GM23338 (cell line): Measurements from ENCODE around the gene RNF13. TPM values are rescaled to one million over a fixed set of nuclear protein-coding genes. Genes with fewer than 3 reads are reported as not detected.

Source experiments
- ATAC-seq: fragments of 200-7000 bp; cut with Tn5 transposase; 3 replicates; pipeline ENCODE4 v1.9.1; 2020
- DNase-seq: peaks from one replicate; pipeline ENCODE4 v3.0.0-alpha.2; 2015; ENCODE audit warnings: low spot score
- H2AFZ ChIP-seq: fragments of 200-600 bp; sonication (generic); 2 replicates; pipeline ENCODE4 v1.8.0; 2016; ENCODE audit warnings: antibody characterized with exemption, mild to moderate bottlenecking, moderate library complexity
- H3F3A ChIP-seq: fragments of 200-600 bp; sonication (generic); replicated peaks from 2 replicates; pipeline ENCODE4 v1.8.0; 2017; ENCODE audit warnings: antibody characterized with exemption, mixed run types, low read depth
- H3K27ac ChIP-seq: fragments of 200-600 bp; sonication (generic); 2 replicates; pipeline ENCODE4 v1.6.1; 2016; ENCODE audit warnings: low read depth
- H3K27me3 ChIP-seq: fragments of 200-600 bp; sonication (generic); 2 replicates; pipeline ENCODE4 v1.8.0; 2016; ENCODE audit warnings: mild to moderate bottlenecking, mixed run types, moderate library complexity; ENCODE audit not compliant: insufficient read depth
- H3K36me3 ChIP-seq: fragments of 200-600 bp; sonication (generic); 2 replicates; pipeline ENCODE4 v1.8.0; 2016; ENCODE audit warnings: mild to moderate bottlenecking; ENCODE audit not compliant: insufficient read depth
- H3K4me1 ChIP-seq: fragments of 200-600 bp; sonication (generic); 2 replicates; pipeline ENCODE4 v1.8.0; 2016; ENCODE audit warnings: mild to moderate bottlenecking, moderate library complexity; ENCODE audit not compliant: insufficient read depth
- H3K4me2 ChIP-seq: fragments of 200-600 bp; sonication (generic); 2 replicates; pipeline ENCODE4 v1.7.1; 2017; ENCODE audit warnings: mixed run types
- H3K4me3 ChIP-seq: fragments of 200-600 bp; sonication (generic); 2 replicates; pipeline ENCODE4 v1.6.1; 2016; ENCODE audit warnings: mixed run types
- H3K79me2 ChIP-seq: fragments of 200-600 bp; sonication (generic); replicated peaks from 2 replicates; pipeline ENCODE4 v1.8.0; 2017; ENCODE audit warnings: mild to moderate bottlenecking; ENCODE audit not compliant: insufficient read depth
- H3K9me2 ChIP-seq: fragments of 200-600 bp; sonication (generic); 2 replicates; pipeline ENCODE4 v1.8.0; 2017; ENCODE audit not compliant: insufficient read depth
- H4K20me1 ChIP-seq: fragments of 200-600 bp; sonication (generic); replicated peaks from 2 replicates; pipeline ENCODE4 v1.8.0; 2017; ENCODE audit warnings: mild to moderate bottlenecking; ENCODE audit not compliant: insufficient read depth
- H3K27ac Mint-ChIP-seq: 2 replicates; pipeline ENCODE4 v1.8.0; 2020; ENCODE audit warnings: inconsistent platforms, mild to moderate bottlenecking, moderate library complexity, mixed read lengths
- H3K27me3 Mint-ChIP-seq: 3 replicates; pipeline ENCODE4 v1.8.0; 2022; ENCODE audit warnings: low read depth, mild to moderate bottlenecking, moderate library complexity, mixed read lengths, inconsistent platforms; ENCODE audit not compliant: insufficient read depth, poor library complexity
- H3K36me3 Mint-ChIP-seq: 3 replicates; pipeline ENCODE4 v1.8.0; 2021; ENCODE audit warnings: low read depth, mild to moderate bottlenecking, inconsistent platforms, moderate library complexity, mixed read lengths
- H3K4me1 Mint-ChIP-seq: 3 replicates; pipeline ENCODE4 v1.8.0; 2020; ENCODE audit warnings: mild to moderate bottlenecking, inconsistent platforms, mixed read lengths
- H3K4me3 Mint-ChIP-seq: 3 replicates; pipeline ENCODE4 v1.8.0; 2021; ENCODE audit warnings: moderate library complexity, mild to moderate bottlenecking, inconsistent platforms, mixed read lengths
- H3K9me3 Mint-ChIP-seq: 3 replicates; pipeline ENCODE4 v1.8.0; 2020; ENCODE audit warnings: moderate library complexity, mild to moderate bottlenecking, inconsistent platforms, mixed read lengths
- CREB1 ChIP-seq: fragments of 250-450 bp; sonication (Bioruptor Pico); IDR thresholded peaks from 2 replicates; pipeline ENCODE4 v1.5.0; 2020; ENCODE audit warnings: low read depth, mild to moderate bottlenecking, moderate library complexity
- ETS1 ChIP-seq: IDR thresholded peaks from 2 replicates; pipeline ENCODE4 v1.6.1; 2016; ENCODE audit warnings: antibody characterized with exemption
- EZH2 ChIP-seq: fragments of 200-600 bp; sonication (generic); IDR thresholded peaks from one replicate; pipeline ENCODE4 v1.8.0; 2017; ENCODE audit warnings: antibody characterized with exemption, mild to moderate bottlenecking, low read depth; ENCODE audit not compliant: unreplicated experiment
- EZH2phosphoT487 ChIP-seq: fragments of 200-600 bp; sonication (generic); IDR thresholded peaks from one replicate; pipeline ENCODE4 v1.8.1; 2018; ENCODE audit warnings: antibody characterized with exemption; ENCODE audit not compliant: unreplicated experiment
- JUNB ChIP-seq: IDR thresholded peaks from one replicate; pipeline ENCODE4 v1.6.1; 2016; ENCODE audit warnings: antibody characterized with exemption; ENCODE audit not compliant: unreplicated experiment
- NANOG ChIP-seq: IDR thresholded peaks from 2 replicates; pipeline ENCODE4 v1.6.1; 2016; ENCODE audit warnings: antibody characterized with exemption, borderline replicate concordance
- POLR2AphosphoS5 ChIP-seq: IDR thresholded peaks from 2 replicates; pipeline ENCODE4 v1.6.1; 2016; ENCODE audit warnings: antibody characterized with exemption, low read depth
- REST ChIP-seq: IDR thresholded peaks from one replicate; pipeline ENCODE4 v1.6.1; 2018; ENCODE audit warnings: antibody characterized with exemption; ENCODE audit not compliant: unreplicated experiment
- STAT1 ChIP-seq: IDR thresholded peaks from one replicate; pipeline ENCODE4 v1.6.1; 2016; ENCODE audit warnings: antibody characterized with exemption; ENCODE audit not compliant: unreplicated experiment
- ZNF114 ChIP-seq: fragments of 250-450 bp; sonication (Bioruptor Pico); IDR thresholded peaks from 2 replicates; pipeline ENCODE4 v1.5.0; 2020; ENCODE audit warnings: mild to moderate bottlenecking, moderate library complexity
- ZNF331 ChIP-seq: fragments of 250-450 bp; sonication (Bioruptor Pico); IDR thresholded peaks from 2 replicates; pipeline ENCODE4 v1.5.0; 2020; ENCODE audit warnings: low read depth, mild to moderate bottlenecking, moderate library complexity
- polyA plus RNA-seq: library from polyadenylated mRNA; unstranded; fragments of >200 nt; fragmentation: Nextera tagmentation; extraction: Ambion mirVana; gene quantifications from 2 replicates; pipeline ENCODE4 v1.2.1, GENCODE V29; 2016
- total RNA-seq: library from RNA; depleted of rRNA; stranded (reverse); fragments of >200 nt; shearing (Covaris generic); gene quantifications from 2 replicates; pipeline ENCODE4 v1.2.3, GENCODE V29; 2014
- TF ChIP-seq, protein P1 (sequence below), 2 experiments: fragments of 200-600 bp in 1 of 2; sonication (generic) in 1 of 2; conservative IDR thresholded peaks; 2 replicates each; pipeline versions ENCODE4 v1.5.1 to v1.6.1; 2016 to 2017; ENCODE audit warnings: antibody characterized with exemption in 2 of 2, low read depth in 2 of 2, mild to moderate bottlenecking in 2 of 2, moderate library complexity in 1 of 2
- TF ChIP-seq, protein P2 (sequence below): fragments of 250-450 bp; sonication (Bioruptor Pico); IDR thresholded peaks from 2 replicates; pipeline ENCODE4 v1.5.0; 2020; ENCODE audit warnings: mild to moderate bottlenecking, moderate library complexity

The RNF13 gene
- total and polyA plus RNA-seq, 2 experiments from 2014 or later, result 46.3 to 101 TPM

DNA sequence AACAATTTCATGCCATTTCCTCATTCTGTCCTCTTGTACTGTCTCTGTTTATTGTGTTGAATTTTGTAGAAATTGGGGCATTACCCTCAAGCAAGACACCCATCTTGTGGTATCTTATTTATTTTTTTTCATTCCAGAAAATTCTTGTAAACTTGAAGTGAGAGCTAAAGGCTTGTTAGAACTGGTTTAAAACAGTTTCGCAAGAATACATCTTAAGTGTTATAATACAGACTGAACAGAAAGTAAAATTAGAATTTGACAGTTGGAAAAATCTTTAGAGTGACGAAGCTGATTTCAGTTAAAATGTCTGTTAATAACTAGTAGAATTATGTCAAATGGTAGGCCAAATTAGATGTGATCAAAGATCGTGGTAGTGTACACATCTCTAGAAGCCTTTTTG, 26.9 kb downstream of the RNF13 start:
- DNase-seq (no peak), ATAC-seq (no peak)
- H3K36me3 ChIP-seq, result peaks cover 16% of the 10 kb centered on the region
- Mint-ChIP-seq H3K9me3 (peaks cover 40% of the 10 kb centered on the region), H3K4me1 (no peaks in the 10 kb centered on the region; the same call in 2 of the 3 replicates), H3K4me3 (no peak overlapping the region), H3K36me3 (peaks cover 42% of the 10 kb centered on the region), H3K27me3 (peaks cover 1% of the 10 kb centered on the region), H3K27ac (no peak overlapping the region)
- TF ChIP-seq STAT1 (no peak), EZH2phosphoT487 (no peak), JUNB (no peak), NANOG (no peak), REST (no peak), ZNF331 (CRISPR knock-in tag) (no peak), CREB1 (CRISPR knock-in tag) (no peak), EZH2 (no peak), ZNF114 (CRISPR knock-in tag) (no peak), ETS1 (no peak), POLR2AphosphoS5 (no peak)
- TF ChIP-seq, protein P1, sequence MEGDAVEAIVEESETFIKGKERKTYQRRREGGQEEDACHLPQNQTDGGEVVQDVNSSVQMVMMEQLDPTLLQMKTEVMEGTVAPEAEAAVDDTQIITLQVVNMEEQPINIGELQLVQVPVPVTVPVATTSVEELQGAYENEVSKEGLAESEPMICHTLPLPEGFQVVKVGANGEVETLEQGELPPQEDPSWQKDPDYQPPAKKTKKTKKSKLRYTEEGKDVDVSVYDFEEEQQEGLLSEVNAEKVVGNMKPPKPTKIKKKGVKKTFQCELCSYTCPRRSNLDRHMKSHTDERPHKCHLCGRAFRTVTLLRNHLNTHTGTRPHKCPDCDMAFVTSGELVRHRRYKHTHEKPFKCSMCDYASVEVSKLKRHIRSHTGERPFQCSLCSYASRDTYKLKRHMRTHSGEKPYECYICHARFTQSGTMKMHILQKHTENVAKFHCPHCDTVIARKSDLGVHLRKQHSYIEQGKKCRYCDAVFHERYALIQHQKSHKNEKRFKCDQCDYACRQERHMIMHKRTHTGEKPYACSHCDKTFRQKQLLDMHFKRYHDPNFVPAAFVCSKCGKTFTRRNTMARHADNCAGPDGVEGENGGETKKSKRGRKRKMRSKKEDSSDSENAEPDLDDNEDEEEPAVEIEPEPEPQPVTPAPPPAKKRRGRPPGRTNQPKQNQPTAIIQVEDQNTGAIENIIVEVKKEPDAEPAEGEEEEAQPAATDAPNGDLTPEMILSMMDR (conservative IDR thresholded peaks at IDR 0.05; ENCODE audit: low read depth in 2 of 2), result no peak
- TF ChIP-seq, protein P2, sequence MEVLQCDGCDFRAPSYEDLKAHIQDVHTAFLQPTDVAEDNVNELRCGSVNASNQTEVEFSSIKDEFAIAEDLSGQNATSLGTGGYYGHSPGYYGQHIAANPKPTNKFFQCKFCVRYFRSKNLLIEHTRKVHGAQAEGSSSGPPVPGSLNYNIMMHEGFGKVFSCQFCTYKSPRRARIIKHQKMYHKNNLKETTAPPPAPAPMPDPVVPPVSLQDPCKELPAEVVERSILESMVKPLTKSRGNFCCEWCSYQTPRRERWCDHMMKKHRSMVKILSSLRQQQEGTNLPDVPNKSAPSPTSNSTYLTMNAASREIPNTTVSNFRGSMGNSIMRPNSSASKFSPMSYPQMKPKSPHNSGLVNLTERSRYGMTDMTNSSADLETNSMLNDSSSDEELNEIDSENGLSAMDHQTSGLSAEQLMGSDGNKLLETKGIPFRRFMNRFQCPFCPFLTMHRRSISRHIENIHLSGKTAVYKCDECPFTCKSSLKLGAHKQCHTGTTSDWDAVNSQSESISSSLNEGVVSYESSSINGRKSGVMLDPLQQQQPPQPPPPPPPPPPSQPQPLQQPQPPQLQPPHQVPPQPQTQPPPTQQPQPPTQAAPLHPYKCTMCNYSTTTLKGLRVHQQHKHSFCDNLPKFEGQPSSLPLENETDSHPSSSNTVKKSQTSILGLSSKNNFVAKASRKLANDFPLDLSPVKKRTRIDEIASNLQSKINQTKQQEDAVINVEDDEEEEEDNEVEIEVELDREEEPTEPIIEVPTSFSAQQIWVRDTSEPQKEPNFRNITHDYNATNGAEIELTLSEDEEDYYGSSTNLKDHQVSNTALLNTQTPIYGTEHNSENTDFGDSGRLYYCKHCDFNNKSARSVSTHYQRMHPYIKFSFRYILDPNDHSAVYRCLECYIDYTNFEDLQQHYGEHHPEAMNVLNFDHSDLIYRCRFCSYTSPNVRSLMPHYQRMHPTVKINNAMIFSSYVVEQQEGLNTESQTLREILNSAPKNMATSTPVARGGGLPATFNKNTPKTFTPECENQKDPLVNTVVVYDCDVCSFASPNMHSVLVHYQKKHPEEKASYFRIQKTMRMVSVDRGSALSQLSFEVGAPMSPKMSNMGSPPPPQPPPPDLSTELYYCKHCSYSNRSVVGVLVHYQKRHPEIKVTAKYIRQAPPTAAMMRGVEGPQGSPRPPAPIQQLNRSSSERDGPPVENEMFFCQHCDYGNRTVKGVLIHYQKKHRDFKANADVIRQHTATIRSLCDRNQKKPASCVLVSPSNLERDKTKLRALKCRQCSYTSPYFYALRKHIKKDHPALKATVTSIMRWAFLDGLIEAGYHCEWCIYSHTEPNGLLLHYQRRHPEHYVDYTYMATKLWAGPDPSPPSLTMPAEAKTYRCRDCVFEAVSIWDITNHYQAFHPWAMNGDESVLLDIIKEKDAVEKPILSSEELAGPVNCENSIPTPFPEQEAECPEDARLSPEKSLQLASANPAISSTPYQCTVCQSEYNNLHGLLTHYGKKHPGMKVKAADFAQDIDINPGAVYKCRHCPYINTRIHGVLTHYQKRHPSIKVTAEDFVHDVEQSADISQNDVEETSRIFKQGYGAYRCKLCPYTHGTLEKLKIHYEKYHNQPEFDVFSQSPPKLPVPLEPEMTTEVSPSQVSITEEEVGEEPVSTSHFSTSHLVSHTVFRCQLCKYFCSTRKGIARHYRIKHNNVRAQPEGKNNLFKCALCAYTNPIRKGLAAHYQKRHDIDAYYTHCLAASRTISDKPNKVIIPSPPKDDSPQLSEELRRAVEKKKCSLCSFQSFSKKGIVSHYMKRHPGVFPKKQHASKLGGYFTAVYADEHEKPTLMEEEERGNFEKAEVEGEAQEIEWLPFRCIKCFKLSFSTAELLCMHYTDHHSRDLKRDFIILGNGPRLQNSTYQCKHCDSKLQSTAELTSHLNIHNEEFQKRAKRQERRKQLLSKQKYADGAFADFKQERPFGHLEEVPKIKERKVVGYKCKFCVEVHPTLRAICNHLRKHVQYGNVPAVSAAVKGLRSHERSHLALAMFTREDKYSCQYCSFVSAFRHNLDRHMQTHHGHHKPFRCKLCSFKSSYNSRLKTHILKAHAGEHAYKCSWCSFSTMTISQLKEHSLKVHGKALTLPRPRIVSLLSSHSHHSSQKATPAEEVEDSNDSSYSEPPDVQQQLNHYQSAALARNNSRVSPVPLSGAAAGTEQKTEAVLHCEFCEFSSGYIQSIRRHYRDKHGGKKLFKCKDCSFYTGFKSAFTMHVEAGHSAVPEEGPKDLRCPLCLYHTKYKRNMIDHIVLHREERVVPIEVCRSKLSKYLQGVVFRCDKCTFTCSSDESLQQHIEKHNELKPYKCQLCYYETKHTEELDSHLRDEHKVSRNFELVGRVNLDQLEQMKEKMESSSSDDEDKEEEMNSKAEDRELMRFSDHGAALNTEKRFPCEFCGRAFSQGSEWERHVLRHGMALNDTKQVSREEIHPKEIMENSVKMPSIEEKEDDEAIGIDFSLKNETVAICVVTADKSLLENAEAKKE (CRISPR knock-in tag), result no peak
- H3K4me2 ChIP-seq, result no peak overlapping the region
- H3K79me2 ChIP-seq, result peaks cover 92% of the 10 kb centered on the region
- H3K4me1 ChIP-seq, result no peaks in the 10 kb centered on the region
- H3K27ac ChIP-seq, result no peak overlapping the region
- H2AFZ ChIP-seq, result no peak overlapping the region
- 0 out of 2 replicates have a peak, but pooled peaks cover 3% of the 10 kb centered on the region for H4K20me1 ChIP-seq
- H3K4me3 ChIP-seq, result no peak overlapping the region
- no peaks in the 10 kb centered on the region for H3F3A ChIP-seq
- no peaks in the 10 kb centered on the region for H3K27me3 ChIP-seq
- H3K9me2 ChIP-seq, result no peaks in the 10 kb centered on the region
